Stomach (tissue), 4 donors: Measurements from ENCODE around the gene IQSEC1.

Experiments
- EP300 ChIP-seq: sonication (generic); formaldehyde crosslinking; IDR thresholded peaks from one replicate; pipeline ENCODE4 v1.6.1; 2017; ENCODE audit warnings: antibody characterized with exemption
- TF ChIP-seq, protein P1 (sequence below), 7 experiments: fragments of 450-650 bp in 4 of 7; fragments of 200-600 bp in 3 of 7; sonication (generic) in 3 of 7; IDR thresholded peaks; one replicate each; pipeline ENCODE4 v1.5.1; 2016 to 2019; ENCODE audit warnings: antibody characterized with exemption in 7 of 7, control low read depth in 2 of 7, mild to moderate bottlenecking in 1 of 7

DNA sequence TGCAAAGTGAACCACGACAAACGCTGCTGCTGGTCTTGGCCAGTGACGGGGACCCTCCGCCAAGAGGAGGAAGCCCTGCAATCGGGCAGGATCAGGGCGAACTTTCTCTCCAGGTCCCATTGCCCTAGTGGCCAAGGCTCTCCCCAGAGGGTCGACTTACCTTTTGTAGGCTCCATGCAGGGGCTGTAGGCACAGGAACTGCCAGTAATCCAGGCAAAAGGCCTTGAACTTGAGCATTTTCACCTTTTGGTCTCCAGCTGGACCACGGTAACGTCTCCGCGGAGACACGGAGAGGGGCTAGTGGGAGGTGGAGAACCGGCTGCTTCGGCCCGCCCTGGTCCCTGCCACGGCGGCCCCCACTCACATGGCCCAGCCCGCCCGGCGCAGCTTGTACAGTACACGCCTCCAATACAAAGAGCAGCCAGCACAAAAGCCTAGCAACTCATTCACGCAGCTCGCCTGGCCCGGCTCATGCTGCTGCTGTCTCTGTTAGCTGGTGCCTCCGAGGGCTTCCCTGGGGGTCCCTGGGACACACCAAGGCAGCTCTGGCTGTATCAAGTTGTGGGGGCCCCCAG, 31.0 kb downstream of the IQSEC1 start:
- no peak for TF ChIP-seq EP300
- TF ChIP-seq, protein P1, sequence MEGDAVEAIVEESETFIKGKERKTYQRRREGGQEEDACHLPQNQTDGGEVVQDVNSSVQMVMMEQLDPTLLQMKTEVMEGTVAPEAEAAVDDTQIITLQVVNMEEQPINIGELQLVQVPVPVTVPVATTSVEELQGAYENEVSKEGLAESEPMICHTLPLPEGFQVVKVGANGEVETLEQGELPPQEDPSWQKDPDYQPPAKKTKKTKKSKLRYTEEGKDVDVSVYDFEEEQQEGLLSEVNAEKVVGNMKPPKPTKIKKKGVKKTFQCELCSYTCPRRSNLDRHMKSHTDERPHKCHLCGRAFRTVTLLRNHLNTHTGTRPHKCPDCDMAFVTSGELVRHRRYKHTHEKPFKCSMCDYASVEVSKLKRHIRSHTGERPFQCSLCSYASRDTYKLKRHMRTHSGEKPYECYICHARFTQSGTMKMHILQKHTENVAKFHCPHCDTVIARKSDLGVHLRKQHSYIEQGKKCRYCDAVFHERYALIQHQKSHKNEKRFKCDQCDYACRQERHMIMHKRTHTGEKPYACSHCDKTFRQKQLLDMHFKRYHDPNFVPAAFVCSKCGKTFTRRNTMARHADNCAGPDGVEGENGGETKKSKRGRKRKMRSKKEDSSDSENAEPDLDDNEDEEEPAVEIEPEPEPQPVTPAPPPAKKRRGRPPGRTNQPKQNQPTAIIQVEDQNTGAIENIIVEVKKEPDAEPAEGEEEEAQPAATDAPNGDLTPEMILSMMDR (IDR thresholded peaks at IDR 0.05), result no peak
